ENCODE results near the gene GLRA3.

Gene GLRA3

DNA sequence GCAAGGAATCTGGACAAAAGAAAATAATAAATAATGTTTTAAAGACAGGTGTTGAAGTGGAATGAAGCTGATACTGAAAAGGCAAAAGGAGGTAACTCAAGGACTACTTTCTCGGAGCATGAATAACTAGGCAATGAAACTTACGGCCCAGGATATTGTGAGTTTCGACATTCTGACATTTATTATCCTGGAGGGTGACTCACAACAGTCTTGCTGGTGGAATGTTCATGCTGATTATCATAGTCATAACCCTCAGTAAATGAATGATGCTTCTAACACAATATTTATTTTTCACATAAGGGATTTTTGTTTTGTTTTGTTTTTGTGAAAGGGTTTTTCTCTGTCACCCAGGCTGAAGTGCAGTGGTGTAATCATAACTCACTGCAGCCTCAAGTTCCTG, 159.8 kb downstream of the GLRA3 start:
- in situ Hi-C loops (cut with MboI; ENCODE audit: low sequenced_read_pairs), result no loop called here

DNA sequence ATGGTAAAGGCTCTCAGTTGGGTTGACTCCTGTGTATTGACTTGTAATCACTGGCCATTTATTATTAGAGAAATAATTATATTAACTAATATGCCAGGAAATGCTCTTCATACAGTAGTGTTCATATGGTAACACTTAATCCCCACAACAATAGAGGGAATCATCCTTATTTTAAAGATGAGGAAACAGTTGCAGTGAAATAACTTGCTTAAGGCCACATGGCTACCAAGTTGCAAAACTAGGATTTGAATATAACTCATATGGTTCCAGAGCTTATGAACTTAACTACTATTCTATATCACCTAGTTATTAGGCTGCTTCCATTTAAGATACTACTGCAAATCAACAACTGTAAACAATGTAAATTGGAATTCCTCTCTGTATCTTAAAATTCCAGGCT, 163.2 kb downstream of the GLRA3 start:
- in situ Hi-C loops (cut with MboI; ENCODE audit: low sequenced_read_pairs), result no loop called here

DNA sequence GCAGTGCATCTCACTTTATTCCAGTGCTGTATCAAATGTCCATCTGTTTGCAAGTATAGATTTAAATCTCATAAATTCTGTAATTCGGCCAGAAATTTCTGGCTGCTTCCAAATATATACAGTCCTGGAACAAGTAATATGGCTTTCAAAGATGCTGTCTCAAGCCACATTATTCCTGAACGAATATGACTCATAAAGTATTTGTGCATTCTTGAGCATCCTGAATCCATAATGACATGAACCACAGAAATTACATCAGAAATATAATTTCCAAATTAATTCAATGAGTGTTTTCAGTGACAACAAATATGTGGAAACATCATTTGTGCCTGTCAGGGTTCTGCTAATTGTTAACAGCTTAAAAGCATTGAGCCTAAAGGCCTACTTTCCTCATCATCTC, 165.8 kb downstream of the GLRA3 start:
- in situ Hi-C loops (cut with MboI; ENCODE audit: low sequenced_read_pairs), result no loop called here

DNA sequence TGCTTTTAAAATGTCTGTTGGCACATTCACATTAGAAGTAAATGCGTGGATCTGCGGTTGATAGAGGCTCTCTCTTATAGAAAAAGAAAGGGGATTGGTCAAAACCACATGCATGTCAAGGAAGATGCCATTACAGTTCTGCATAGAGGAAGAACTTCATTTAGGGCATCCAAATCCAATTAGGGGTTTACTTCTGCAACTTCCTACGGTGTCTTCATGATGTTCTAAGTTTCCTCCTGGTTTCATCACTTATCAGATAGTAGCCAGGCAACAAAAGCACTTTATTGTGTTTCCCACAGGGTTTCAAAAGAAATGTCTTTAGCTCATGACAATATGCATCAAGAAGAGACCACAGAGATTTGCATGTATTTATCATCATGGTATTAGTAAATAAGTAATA, 170.8 kb downstream of the GLRA3 start:
- in situ Hi-C loops (cut with MboI; ENCODE audit: low sequenced_read_pairs), result no loop called here

DNA sequence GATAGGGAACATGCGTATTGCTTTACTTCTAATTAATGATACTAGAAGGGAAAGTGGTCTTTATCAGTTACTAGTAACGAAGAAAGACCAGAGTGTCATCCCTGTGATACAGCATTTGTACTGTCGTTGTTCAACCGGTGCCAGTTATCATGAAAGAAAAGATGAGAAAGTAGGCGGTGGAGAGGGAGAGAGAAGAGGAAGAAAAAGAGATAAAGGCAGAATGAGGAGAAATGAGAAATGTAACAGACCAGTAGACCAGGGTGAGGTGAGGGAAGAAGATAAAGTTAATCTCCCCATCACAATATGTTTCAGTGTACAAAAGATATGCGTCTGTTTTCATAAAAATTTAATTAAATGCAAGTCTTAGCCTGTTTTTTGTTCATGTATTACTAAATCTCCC, 171.6 kb downstream of the GLRA3 start:
- in situ Hi-C loops (cut with MboI; ENCODE audit: low sequenced_read_pairs), result no loop called here

DNA sequence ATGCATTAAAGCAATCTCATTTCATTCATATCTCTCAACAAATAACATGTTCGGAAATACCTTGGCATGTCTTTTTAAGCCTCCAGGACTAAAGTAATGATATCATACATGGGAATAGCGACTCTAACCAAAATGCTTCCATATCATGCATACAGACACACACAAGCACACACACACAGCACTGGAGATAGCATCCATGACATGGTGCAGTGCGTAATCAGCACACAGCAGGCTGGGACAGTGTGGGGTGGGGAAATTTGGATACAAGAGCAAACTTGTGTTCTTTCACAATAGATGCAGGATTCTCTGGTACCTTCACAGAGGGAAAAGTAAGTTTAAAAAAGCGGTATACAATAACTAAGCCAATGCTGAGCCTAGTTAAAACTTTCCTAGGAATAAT, 174.4 kb downstream of the GLRA3 start:
- in situ Hi-C loops (cut with MboI; ENCODE audit: low sequenced_read_pairs), result no loop called here

DNA sequence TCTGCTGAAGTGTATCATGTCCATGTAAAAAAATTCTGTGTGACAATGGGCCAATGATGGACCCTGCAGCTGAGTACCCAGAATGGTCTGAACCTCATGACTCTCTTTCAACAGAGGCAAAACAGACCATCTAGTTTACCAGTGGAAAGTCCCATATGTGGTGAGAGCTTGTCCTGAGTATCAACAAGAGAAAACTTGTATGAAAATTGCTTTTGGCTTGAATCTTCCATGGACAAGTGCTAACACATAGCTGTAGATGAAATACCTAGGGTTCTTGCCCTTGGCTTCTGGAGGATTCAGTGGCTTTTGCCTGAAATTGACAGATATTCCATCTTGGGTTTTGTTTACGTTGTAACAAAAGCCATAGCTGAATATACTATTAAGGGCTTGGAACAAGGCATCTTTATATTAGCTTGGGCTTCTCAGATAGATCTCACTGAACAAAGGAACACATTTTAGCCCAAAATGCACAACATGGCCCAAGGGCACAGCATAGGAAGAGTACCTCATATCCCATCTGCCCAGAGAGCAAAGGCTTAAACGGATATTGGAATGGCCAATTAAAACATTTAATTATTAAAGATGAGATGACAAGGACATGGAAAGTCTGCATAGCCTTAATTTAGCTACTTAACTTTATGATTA, 178.2 kb downstream of the GLRA3 start:
- in situ Hi-C loops (cut with MboI; ENCODE audit: low sequenced_read_pairs), result no loop called here

DNA sequence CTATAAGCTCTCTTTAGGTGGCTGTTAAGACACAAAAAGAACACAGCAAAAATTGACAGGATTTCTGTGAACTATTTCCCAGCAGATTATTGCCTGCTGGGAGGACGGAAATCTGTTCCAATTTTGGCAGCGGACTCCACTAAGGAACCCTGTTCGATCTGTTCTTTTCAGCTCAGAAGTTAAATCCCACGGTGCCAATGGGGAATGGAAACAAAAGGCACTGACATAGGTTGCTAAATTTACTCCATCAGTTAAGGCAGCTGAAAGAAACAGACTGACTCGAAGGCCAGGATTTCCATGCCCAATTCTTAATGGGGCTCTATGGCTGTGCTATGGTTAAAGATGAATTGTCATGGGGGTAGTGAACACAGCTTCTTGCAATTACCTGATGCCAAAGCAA, 180.2 kb downstream of the GLRA3 start:
- in situ Hi-C loops (cut with MboI; ENCODE audit: low sequenced_read_pairs), result no loop called here

DNA sequence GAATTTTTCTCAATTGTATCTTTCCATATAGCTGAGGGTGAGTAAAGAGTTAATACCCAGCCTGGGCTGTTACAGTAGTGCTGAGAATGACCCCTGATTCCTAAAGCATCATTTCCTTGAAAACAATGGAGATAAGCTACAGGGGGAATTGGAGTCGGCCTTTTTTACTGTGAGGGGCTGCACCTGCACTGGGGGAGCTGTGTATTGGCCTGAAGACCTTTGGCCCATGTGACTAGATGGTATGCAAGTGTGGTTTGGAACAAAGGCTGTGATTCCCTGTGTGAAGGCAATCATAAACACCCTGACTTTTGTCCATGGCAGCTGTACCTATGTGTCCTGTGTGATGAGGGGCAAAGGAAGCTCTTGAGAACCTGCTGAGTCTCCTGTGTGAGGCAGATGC, 182.7 kb downstream of the GLRA3 start:
- in situ Hi-C loops (cut with MboI; ENCODE audit: low sequenced_read_pairs), result no loop called here

DNA sequence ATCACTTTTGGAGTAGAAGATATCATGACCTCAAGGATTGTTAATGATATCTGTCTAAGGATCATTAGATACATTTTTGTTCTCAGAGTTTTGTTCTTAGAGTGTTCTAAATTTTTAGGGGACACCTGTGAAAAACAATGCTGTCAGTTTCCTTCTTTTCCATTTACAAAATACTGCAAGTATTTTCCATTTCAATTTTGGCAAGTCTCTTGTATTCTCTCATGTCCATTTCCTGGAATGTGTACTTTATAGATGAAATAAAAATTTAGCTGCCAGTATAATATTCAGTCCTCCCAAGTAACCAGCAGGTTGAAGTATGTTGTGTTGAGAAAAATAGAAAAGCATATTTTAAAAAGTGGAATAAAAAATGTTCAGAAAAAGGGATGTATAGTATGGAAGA, 188.9 kb downstream of the GLRA3 start:
- in situ Hi-C loops (cut with MboI; ENCODE audit: low sequenced_read_pairs), result no loop called here

DNA sequence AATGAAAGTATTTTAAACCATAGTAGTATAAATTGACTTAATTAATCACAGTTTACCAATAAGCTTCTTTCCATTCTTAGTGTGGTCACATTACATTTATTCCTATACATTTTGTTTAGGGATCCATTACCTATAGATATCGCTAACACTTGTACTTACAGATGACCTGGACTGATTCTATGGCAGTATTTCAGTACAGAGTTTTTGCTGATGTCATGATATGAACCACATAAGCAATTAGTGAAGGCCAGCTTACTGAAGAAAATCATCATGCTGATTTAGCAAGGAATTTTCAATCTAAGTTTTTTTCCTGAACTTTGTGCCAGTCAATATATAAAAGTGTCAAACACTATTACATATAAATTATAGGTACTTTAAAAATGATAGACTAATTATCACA, 193.3 kb downstream of the GLRA3 start:
- in situ Hi-C loops (cut with MboI; ENCODE audit: low sequenced_read_pairs), result loop anchor here (10.0 kb wide), 1 partner anchor 271 kb away; no protein-coding TSS in a partner anchor

DNA sequence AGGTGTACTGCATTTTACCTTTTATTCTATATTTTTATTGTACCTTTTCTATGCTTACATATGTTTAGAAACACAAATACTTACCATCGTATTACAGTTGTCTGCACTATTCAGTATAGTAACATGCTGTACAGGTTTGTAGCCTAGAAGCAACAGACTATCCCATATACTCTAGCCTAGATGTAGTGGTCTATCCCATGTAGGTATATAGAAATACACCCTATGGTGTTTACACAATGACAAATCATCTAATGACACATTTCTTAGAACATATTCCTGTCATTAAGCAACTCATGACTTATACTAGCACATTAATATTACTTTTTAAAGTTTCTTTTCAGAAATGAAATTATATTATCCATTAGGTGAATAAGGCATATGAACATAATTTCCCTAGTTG, 195.6 kb downstream of the GLRA3 start:
- in situ Hi-C loops (cut with MboI; ENCODE audit: low sequenced_read_pairs), result loop anchor here (10.0 kb wide), 1 partner anchor 269 kb away; no protein-coding TSS in a partner anchor

DNA sequence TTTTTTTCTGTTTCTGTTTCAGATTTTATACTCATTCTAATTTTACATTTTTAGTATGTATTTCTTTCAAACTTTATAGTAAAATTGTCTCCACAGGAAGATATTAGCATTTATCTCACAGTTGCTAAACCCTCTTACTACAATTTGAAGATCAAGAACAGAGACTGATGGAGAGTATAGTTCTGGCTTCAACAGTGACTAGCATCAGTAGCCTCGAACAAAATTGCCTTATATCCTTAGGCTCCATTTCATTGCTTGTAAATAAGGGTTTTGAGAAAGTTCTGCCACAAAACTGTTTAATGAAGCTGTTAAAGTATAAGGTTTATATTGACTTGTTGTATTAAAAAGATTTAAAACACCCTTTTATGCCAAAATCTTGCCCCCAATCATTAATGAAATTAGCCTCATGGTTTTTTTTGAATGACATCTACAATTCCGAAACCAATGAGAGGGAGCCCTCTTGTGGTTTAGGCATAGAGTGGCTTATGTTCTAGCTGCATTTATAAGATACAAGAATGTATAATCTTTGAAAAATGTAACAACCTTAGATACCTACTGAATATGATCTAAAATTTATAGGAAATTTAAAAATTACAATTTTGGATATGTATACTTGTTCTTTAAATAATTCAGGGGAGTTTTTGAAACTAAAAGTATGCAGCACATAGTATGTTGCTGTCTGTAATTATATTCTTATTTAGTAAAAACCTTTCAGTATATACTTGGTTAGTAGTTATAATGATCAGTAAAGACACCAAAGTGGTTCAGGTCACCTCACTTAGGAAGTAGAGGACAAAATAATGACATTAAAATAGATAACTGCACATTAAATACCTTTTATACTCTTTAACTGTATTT, 196.9 kb downstream of the GLRA3 start:
- in situ Hi-C loops (cut with MboI; ENCODE audit: low sequenced_read_pairs), result loop anchor here (10.0 kb wide), 1 partner anchor 267 kb away; no protein-coding TSS in a partner anchor

DNA sequence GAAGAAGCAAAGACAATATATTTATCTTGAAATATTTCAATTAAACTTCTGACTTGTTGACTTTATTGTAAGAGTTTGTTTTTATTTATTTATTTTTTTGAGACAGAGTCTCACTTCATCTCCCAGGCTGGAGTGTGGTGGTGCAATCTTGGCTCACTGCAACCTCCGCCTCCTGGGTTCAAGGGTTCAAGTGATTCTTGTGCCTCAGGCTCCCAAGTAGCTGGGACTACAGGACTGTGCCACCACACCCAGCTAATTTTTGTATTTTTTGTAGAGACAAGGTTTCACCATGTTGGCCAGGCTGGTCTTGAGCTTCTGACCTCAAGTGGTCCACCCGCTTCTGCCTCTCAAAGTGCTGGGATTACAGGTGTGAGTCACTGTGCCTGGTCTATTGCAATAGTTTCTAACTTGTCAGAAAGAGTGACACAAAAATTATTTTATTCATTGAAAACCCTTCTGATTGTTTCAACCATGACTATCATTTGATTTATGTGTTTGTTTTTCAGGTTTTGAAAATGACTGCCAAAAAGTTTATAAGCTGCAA, 199.1 kb downstream of the GLRA3 start:
- in situ Hi-C loops (cut with MboI; ENCODE audit: low sequenced_read_pairs), result loop anchor here (10.0 kb wide), 1 partner anchor 265 kb away; no protein-coding TSS in a partner anchor

DNA sequence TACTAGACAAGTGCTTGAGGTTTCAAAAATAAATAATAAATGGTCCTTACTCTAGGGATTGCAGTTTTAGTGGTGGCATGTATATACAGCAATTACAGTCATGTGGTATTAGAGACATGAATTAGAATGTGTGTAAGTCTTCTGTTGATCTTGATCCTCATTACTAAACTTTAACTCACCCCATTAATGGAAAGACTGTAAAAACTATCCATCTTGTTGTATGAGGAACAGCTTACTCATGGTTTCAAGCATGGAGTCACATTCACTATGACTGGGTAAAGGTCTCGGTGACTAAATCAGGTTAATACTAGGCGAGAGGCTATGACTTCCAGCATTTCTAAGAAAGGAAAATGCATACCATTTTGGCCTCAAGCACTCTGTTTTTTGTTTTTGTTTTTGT, 199.8 kb downstream of the GLRA3 start:
- in situ Hi-C loops (cut with MboI; ENCODE audit: low sequenced_read_pairs), result no loop called here

DNA sequence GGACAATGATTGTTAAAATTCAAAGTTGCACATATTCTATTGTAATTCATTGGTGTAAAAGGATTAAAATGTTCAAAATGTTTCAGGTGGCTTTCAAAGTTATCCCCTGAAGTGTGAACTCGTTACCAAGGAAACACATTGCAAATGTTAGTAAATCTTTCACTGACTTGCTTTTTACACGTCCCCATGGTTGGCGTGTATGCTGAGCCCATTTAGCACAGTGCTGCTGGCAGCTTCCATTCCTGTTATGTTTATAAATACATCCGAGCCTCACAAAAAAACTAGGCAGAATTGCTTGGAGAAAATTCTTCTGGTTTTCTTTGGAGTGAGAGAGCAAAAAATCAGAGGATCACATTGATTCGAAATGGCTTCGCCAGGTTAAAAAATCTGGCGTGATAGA, 200.9 kb downstream of the GLRA3 start:
- in situ Hi-C loops (cut with MboI; ENCODE audit: low sequenced_read_pairs), result no loop called here

DNA sequence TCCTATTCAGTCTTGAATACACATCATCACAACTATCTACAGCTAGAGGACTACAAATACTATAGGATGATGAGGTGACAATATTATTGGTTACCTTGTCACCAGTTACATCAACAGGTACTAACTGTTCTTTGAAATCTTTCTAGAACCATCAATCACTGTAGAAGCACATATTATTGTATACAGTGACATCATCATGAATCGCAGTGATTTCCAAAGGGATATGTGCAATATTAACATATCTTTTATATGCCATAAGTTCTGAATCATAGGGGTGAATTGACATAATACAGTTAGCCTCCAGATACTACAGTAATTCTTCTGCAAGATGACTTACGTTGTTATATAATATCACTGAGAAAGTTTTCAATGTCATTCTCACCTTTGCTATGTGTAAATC, 201.6 kb downstream of the GLRA3 start:
- in situ Hi-C loops (cut with MboI; ENCODE audit: low sequenced_read_pairs), result no loop called here

DNA sequence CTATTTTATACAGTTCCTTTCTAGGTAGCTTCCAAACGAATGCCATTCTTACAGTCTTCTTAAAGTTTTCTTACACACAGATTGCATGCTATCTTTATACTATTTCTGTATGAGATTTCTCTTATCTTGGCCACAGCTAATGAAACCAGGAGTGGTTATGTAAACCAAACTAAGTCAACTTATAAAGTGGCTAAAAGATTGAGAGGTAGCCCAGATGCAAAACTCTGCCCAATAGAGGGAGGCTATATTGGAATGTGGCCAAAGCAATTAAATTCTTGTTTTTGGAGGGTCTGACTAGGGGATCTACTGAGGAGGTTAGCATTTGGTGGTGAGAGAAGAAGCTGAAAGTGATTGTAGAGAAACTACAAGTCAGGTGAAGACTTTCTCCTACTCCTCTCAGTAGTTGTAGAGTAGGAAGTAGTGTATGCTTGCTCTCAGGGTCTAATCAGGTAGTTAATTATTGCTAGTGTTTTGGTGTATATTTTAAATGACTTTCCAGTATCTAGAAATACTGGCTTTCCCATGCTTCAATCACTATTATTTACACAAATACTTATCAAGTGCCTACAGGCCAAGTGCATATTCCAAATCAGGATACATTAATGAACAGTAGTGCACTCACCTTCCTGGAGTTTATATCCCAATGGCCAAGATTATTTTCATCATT, 202.6 kb downstream of the GLRA3 start:
- in situ Hi-C loops (cut with MboI; ENCODE audit: low sequenced_read_pairs), result no loop called here

DNA sequence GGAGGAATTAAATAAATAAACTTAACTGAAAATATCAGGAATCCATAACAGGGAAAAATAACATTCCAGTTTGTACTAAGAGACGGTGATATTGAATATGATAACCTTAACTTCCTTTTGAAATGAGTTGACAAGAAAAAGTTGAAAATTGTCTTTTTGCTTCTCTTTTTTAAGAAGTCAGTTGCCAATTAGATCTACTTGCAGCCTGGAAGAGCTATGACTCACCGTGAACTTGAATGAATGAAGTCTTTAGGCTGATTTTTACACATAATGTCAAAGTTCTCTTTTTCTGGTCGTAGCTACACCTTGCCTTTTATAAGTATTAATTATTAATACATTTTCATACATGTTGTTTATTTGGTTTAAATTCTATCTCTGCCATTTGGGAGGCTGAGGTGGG, 212.4 kb downstream of the GLRA3 start:
- in situ Hi-C loops (cut with MboI; ENCODE audit: low sequenced_read_pairs), result no loop called here

DNA sequence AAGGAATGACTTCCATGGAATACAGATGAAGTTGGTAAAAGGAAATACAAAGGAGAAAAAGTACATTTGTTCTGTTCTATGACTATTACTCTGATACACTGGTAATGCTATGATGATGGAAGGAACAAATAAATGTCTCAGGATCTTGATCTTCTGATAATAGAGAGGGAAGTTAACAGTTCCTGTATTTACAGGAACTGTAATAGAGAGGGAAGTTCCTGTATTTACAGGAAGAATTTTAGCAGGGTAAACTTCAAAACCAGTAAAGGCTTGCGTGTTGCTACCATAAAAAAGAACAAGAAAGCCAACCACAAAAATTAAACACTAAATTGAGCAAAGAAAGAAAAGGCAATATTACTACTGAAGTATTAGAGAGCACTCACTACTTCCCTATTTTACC, 215.1 kb downstream of the GLRA3 start:
- in situ Hi-C loops (cut with MboI; ENCODE audit: low sequenced_read_pairs), result no loop called here

DNA sequence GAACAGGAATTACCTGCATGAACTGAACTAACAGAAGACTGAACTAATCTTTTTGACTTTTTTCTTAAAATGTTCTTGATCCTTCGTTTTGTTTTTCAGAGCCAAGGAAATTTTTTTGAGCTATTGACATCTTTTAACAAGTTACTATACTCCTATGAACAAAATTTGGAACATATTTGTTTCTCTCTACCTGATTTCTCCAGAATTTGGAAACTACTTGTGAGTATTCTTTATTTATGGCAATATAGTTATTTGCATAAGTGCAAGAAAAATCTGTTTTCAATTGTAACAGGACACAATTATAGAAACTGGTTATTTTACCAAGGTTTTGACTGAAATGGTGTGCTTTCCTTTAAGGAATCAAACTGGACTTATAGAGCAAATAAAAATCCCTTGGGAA, 217.3 kb downstream of the GLRA3 start:
- in situ Hi-C loops (cut with MboI; ENCODE audit: low sequenced_read_pairs), result no loop called here

DNA sequence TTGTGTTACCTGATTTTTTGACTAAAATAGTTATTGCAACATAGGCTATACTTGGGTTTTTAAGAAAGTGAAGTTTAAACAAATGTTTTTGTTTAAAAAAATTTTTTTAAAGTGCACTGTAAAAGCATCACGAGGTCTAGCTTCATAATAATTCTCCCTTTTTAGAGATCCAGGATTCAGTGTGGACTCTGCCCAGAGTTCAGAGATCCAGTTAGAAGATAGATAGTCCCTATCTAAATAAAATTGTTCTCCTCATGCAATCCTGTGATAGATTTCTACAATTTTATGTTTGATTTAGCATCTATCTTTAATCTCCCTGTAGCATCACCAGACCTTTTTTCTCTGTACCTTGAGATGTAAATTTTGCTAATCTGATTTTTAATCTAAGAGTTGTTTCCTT, 221.3 kb downstream of the GLRA3 start:
- in situ Hi-C loops (cut with MboI; ENCODE audit: low sequenced_read_pairs), result no loop called here
